ENCODE data around the gene GIGYF1.

GRCh38 chr7:100689230-100690135 lies 4.6 kb downstream of the GIGYF1 start:
- TF ChIP-seq, protein P1, sequence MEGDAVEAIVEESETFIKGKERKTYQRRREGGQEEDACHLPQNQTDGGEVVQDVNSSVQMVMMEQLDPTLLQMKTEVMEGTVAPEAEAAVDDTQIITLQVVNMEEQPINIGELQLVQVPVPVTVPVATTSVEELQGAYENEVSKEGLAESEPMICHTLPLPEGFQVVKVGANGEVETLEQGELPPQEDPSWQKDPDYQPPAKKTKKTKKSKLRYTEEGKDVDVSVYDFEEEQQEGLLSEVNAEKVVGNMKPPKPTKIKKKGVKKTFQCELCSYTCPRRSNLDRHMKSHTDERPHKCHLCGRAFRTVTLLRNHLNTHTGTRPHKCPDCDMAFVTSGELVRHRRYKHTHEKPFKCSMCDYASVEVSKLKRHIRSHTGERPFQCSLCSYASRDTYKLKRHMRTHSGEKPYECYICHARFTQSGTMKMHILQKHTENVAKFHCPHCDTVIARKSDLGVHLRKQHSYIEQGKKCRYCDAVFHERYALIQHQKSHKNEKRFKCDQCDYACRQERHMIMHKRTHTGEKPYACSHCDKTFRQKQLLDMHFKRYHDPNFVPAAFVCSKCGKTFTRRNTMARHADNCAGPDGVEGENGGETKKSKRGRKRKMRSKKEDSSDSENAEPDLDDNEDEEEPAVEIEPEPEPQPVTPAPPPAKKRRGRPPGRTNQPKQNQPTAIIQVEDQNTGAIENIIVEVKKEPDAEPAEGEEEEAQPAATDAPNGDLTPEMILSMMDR (IDR thresholded peaks at IDR 0.05; ENCODE audit: extremely low read depth in 1 of 2, insufficient read depth in 1 of 2, low read depth in 1 of 2, low read length in 2 of 2): no peak
- TF ChIP-seq POLR2A (IDR thresholded peaks at IDR 0.05; ENCODE audit: low read depth, low read length): no peak
- no peak for TF ChIP-seq EZH2 (IDR thresholded peaks at IDR 0.05; ENCODE audit: borderline replicate concordance, low read depth, low read length, severe bottlenecking)
- no peak for TF ChIP-seq JUN (IDR thresholded peaks at IDR 0.05; ENCODE audit: borderline replicate concordance, insufficient read depth, insufficient read length, low read depth)
- TF ChIP-seq MYC (IDR thresholded peaks at IDR 0.05; ENCODE audit: low read depth, low read length): no peak
- TF ChIP-seq, protein P2, sequence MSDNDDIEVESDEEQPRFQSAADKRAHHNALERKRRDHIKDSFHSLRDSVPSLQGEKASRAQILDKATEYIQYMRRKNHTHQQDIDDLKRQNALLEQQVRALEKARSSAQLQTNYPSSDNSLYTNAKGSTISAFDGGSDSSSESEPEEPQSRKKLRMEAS (IDR thresholded peaks at IDR 0.05; ENCODE audit: insufficient read depth, insufficient read length): no peak
- no peak for TF ChIP-seq POLR2AphosphoS5 (IDR thresholded peaks at IDR 0.05; ENCODE audit: insufficient read depth, low read depth, low read length)

All from endothelial cell of umbilical vein (primary cell).